HCT116 (cell line): ENCODE measurements around the gene SRRD.

ENCODE experiments used
- CTCF ChIP-seq, 3 experiments: fragments of 200-600 bp in 1 of 3; sonication (generic) in 1 of 3; IDR thresholded peaks in 2 of 3; conservative IDR thresholded peaks in 1 of 3; 2 replicates each; pipeline ENCODE4 v1.5.1; 2012 to 2017; ENCODE audit warnings: low read depth in 2 of 3, low read length in 2 of 3, antibody characterized with exemption in 1 of 3, borderline replicate concordance in 1 of 3, control low read depth in 1 of 3, mild to moderate bottlenecking in 1 of 3, mixed read lengths in 1 of 3, mixed run types in 1 of 3, moderate library complexity in 1 of 3; ENCODE audit not compliant: insufficient read depth in 1 of 3
- YY1 ChIP-seq: IDR thresholded peaks from 2 replicates; pipeline ENCODE4 v1.6.1; 2011; ENCODE audit warnings: low read length, low read depth, moderate library complexity, mild to moderate bottlenecking; ENCODE audit not compliant: insufficient replicate concordance; ENCODE audit errors: extremely low read depth
- ZNF274 ChIP-seq: fragments of 200-500 bp; sonication (Bioruptor generic); IDR thresholded peaks from 2 replicates; pipeline ENCODE4 v1.6.1; 2014; ENCODE audit warnings: mild to moderate bottlenecking, low read depth, low read length, inconsistent platforms

GRCh38 chr22:26471522-26471921 is 12.2 kb upstream of the SRRD start:
- TF ChIP-seq YY1 (no peak), CTCF (IDR thresholded peaks at IDR 0.05 in 2 of 3, conservative IDR thresholded peaks at IDR 0.05 in 1 of 3; ENCODE audit: borderline replicate concordance in 1 of 3, insufficient read depth in 1 of 3, low read depth in 2 of 3, low read length in 2 of 3) (no peak), ZNF274 (no peak)
